ENCODE data around the gene LRBA. TPM values are rescaled to one million over a fixed set of nuclear protein-coding genes. Genes with fewer than 3 reads are reported as not detected.
"Not testable (repeated sequence)": the region's sequence is repeated elsewhere in the genome, so short reads cannot be mapped to it uniquely, and the experiment has no call there.

The LRBA gene
- total and polyA plus RNA-seq, 2 of the 4 experiments (the other 2 are of a cell fraction): 10.2 to 51.6 TPM

GRCh38 chr4:150957095-150957494 is 58.0 kb downstream of the LRBA start:
- H3K23ac ChIP-seq (ENCODE audit: low read depth, low read length); H2AK5ac ChIP-seq (ENCODE audit: low read depth, low read length); H4K8ac ChIP-seq (ENCODE audit: low read depth in 2 of 2, low read length in 2 of 2); H3K4me1 ChIP-seq (ENCODE audit: control insufficient read depth, insufficient read depth, low read length); H4K20me1 ChIP-seq (ENCODE audit: insufficient read depth, low read length); BruUV-seq (replicated peaks); H3K4ac ChIP-seq (ENCODE audit: low read depth, low read length); H3K27me3 ChIP-seq (ENCODE audit: control insufficient read depth, insufficient read depth, low read length); intact Hi-C loops (cut with micrococcal nuclease); DNase-seq; H2AK9ac ChIP-seq (replicated peaks; ENCODE audit: low read depth, low read length, poor library complexity); H3K9me1 ChIP-seq (ENCODE audit: insufficient read depth, low read length); in situ Hi-C loops (cut with MboI; ENCODE audit: low sequenced_read_pairs); H3K4me2 ChIP-seq (ENCODE audit: low read depth, low read length); H3K9me3 ChIP-seq (ENCODE audit: control insufficient read depth, insufficient read depth, low read length); H3K4me3 ChIP-seq (ENCODE audit: insufficient read depth, low read depth, low read length); H2BK15ac ChIP-seq (ENCODE audit: low read depth, low read length); H3K56ac ChIP-seq (ENCODE audit: extremely low read depth, insufficient read depth, low read length); H2BK120ac ChIP-seq (ENCODE audit: low read depth, low read length); H3K14ac ChIP-seq (replicated peaks; ENCODE audit: low read depth, low read length); H3K79me1 ChIP-seq (ENCODE audit: low read depth in 1 of 2, low read length in 2 of 2); H2AFZ ChIP-seq (replicated peaks; ENCODE audit: low read length, poor library complexity); POLR2A ChIA-PET (ENCODE audit: unreplicated experiment); H3K27ac ChIP-seq (ENCODE audit: insufficient read depth, low read length); H2BK20ac ChIP-seq (ENCODE audit: low read depth, low read length); H4K91ac ChIP-seq (ENCODE audit: insufficient read depth, low read depth, low read length); dilution Hi-C loops (cut with HindIII; ENCODE audit: low sequenced_read_pairs, unreplicated experiment); H3K9ac ChIP-seq (ENCODE audit: low read depth, low read length); H3K36me3 ChIP-seq (ENCODE audit: control insufficient read depth, insufficient read depth, low read length); H2BK5ac ChIP-seq (ENCODE audit: low read depth, low read length, poor library complexity, severe bottlenecking); CTCF ChIA-PET; H4K5ac ChIP-seq (ENCODE audit: low read depth, low read length); ATAC-seq (ENCODE audit: low read depth); H3K18ac ChIP-seq (ENCODE audit: low read depth, low read length): not testable (repeated sequence)
- WGBS, 2 experiments (ENCODE audit: extremely low coverage in 2 of 2, insufficient read length in 1 of 2): no CpG with 5 or more reads among the region's 1 CpG

DNA sequence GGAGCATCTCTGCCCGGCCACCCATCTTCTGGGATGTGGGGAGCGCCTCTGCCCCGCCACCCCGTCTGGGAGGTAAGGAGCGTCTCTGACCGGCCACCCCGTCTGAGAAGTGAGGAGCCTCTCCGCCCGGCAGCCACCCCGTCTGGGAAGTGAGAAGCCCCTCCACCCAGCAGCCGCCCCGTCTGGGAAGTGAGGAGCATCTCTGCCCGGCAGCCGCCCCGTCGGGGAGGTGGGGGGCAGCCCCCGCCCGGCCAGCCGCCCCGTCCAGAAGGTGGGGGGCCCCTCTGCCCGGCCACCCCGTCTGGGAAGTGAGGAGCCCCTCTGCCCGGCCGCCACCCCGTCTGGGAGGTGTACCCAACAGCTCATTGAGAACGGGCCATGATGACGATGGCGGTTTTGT is 61.2 kb downstream of the LRBA start:
- H2AK9ac ChIP-seq (replicated peaks; ENCODE audit: low read depth, low read length, poor library complexity); H3K79me1 ChIP-seq (ENCODE audit: low read depth in 1 of 2, low read length in 2 of 2); H2BK5ac ChIP-seq (ENCODE audit: low read depth, low read length, poor library complexity, severe bottlenecking); H3K9me3 ChIP-seq (ENCODE audit: control insufficient read depth, insufficient read depth, low read length); H3K27me3 ChIP-seq (ENCODE audit: control insufficient read depth, insufficient read depth, low read length); H3K4me3 ChIP-seq (ENCODE audit: insufficient read depth, low read depth, low read length); H3K36me3 ChIP-seq (ENCODE audit: control insufficient read depth, insufficient read depth, low read length); dilution Hi-C loops (cut with HindIII; ENCODE audit: low sequenced_read_pairs, unreplicated experiment); BruUV-seq (replicated peaks); H4K91ac ChIP-seq (ENCODE audit: insufficient read depth, low read depth, low read length); H3K14ac ChIP-seq (replicated peaks; ENCODE audit: low read depth, low read length); H3K27ac ChIP-seq (ENCODE audit: insufficient read depth, low read length); POLR2A ChIA-PET (ENCODE audit: unreplicated experiment); H2BK120ac ChIP-seq (ENCODE audit: low read depth, low read length); H4K5ac ChIP-seq (ENCODE audit: low read depth, low read length); H2AFZ ChIP-seq (replicated peaks; ENCODE audit: low read length, poor library complexity); H4K20me1 ChIP-seq (ENCODE audit: insufficient read depth, low read length); H3K9me1 ChIP-seq (ENCODE audit: insufficient read depth, low read length); H2BK20ac ChIP-seq (ENCODE audit: low read depth, low read length); H3K23ac ChIP-seq (ENCODE audit: low read depth, low read length); in situ Hi-C loops (cut with MboI; ENCODE audit: low sequenced_read_pairs); ATAC-seq (ENCODE audit: low read depth); H3K4me1 ChIP-seq (ENCODE audit: control insufficient read depth, insufficient read depth, low read length); H3K9ac ChIP-seq (ENCODE audit: low read depth, low read length); intact Hi-C loops (cut with micrococcal nuclease); H3K56ac ChIP-seq (ENCODE audit: extremely low read depth, insufficient read depth, low read length); H3K18ac ChIP-seq (ENCODE audit: low read depth, low read length); H2AK5ac ChIP-seq (ENCODE audit: low read depth, low read length); H4K8ac ChIP-seq (ENCODE audit: low read depth in 2 of 2, low read length in 2 of 2); H2BK15ac ChIP-seq (ENCODE audit: low read depth, low read length); DNase-seq; H3K4me2 ChIP-seq (ENCODE audit: low read depth, low read length); H3K4ac ChIP-seq (ENCODE audit: low read depth, low read length): not testable (repeated sequence)
- CTCF ChIA-PET: interaction anchor here (0.6 kb wide), 1 partner anchor 654 kb away, joined by 3 read pairs; no protein-coding TSS in a partner anchor
- WGBS, 2 experiments (ENCODE audit: extremely low coverage in 2 of 2, insufficient read length in 1 of 2): 100% methylated on average over 4 of the region's 28 CpGs; no CpG with 5 or more reads in 1 of the 2 experiments
